Ovary (tissue), 9 donors: ENCODE data around the gene HPSE2. TPM values are rescaled to one million over a fixed set of nuclear protein-coding genes. Genes with fewer than 3 reads are reported as not detected.
A peak's percentile ranks its signal among the peaks of the same experiment; 100 is the strongest.

ENCODE experiments used
- DNase-seq, 5 donors: peaks; one replicate each; pipeline ENCODE4 v3.0.0-alpha.2; 2019 to 2020
- H3K27ac ChIP-seq, 2 donors: fragments of 200-600 bp; one replicate each; pipeline versions ENCODE4 v1.5.1 to v1.8.0; 2019 to 2022
- H3K27me3 ChIP-seq: fragments of 200-600 bp; one replicate; pipeline ENCODE4 v1.8.0; 2022
- H3K36me3 ChIP-seq: fragments of 200-600 bp; sonication (generic); one replicate; pipeline ENCODE4 v1.5.1; 2019
- H3K4me1 ChIP-seq: one replicate; pipeline ENCODE4 v1.8.1; 2013; ENCODE audit warnings: mild to moderate bottlenecking, moderate library complexity; ENCODE audit not compliant: insufficient read depth
- H3K4me3 ChIP-seq: fragments of 200-600 bp; sonication (generic); one replicate; pipeline ENCODE4 v1.5.1; 2017
- H3K9me3 ChIP-seq, 2 donors: fragments of 200-600 bp in 1 of 2; sonication (generic) in 1 of 2; one replicate each; pipeline versions ENCODE4 v1.5.1 to v1.8.1; 2013 to 2019; ENCODE audit warnings: mild to moderate bottlenecking in 1 of 2, moderate library complexity in 1 of 2
- CTCF ChIP-seq, 3 donors: fragments of 450-650 bp in 2 of 3; fragments of 200-600 bp in 1 of 3; IDR thresholded peaks; one replicate each; pipeline versions ENCODE4 v1.5.1 to v1.8.0; 2016 to 2022; ENCODE audit warnings: antibody characterized with exemption in 3 of 3, mild to moderate bottlenecking in 1 of 3
- EP300 ChIP-seq: sonication (generic); formaldehyde crosslinking; IDR thresholded peaks from one replicate; pipeline ENCODE4 v1.6.1; 2017; ENCODE audit warnings: antibody characterized with exemption
- POLR2A ChIP-seq: fragments of 450-650 bp; IDR thresholded peaks from one replicate; pipeline ENCODE4 v1.6.1; 2017; ENCODE audit warnings: antibody characterized with exemption, mild to moderate bottlenecking, moderate library complexity
- WGBS, 3 donors: extraction: QIAGEN DNeasy Blood & Tissue Kit in 1 of 3; methylation state at CpG; one replicate each; pipeline versions ENCODE4 v1.1.5 to v1.1.7; 2013 to 2017; 5-methylcytosine and 5-hydroxymethylcytosine counted together
- intact Hi-C, 4 donors: fragments of 100-400 bp; cut with DNase I; formaldehyde crosslinking; loops; one replicate each; pipeline versions ENCODE4 v1.11.0 to v1.15.1; 2022 to 2023
- polyA plus RNA-seq, 2 donors: library from polyadenylated mRNA; stranded (reverse); fragments of 200-250 nt in 1 of 2; fragments of 350-450 nt in 1 of 2; fragmentation: Illumina TruSeq in 1 of 2; extraction: RNeasy Lipid Tissue Mini Kit (QIAGEN cat#74804) in 1 of 2; gene quantifications; one replicate each; pipeline ENCODE4 v1.2.3, GENCODE V29; 2013 to 2014
- total RNA-seq, 7 donors: library from RNA; depleted of rRNA in 2 of 7; stranded (reverse); fragments of >200 nt in 2 of 7; fragmentation: NEBNext Ultra II Directional in 3 of 7; extraction: Animal tissue kit (Norgen Biotek cat#: 25700) in 3 of 7; gene quantifications; one replicate each; pipeline versions ENCODE4 v1.1.0 to v1.2.4, GENCODE V29; 2016 to 2023
- donor health status: DM: no; HTN: no; CAD: no; lungs with moderate emphysema.
- donor health status: DM: no; HTN: no; CAD: no.
- donor health status: Bipolar disorder and iron deficiency.
- donor health status: DM: yes; HTN: yes; CAD: no.
- donor health status: DM: no; HTN: no; CAD: no.
- donor health status: DM: yes; HTN: yes; CAD: no.

The HPSE2 gene
- total and polyA plus RNA-seq, 9 donors, result 0.07 to 1.2 (median 0.12) TPM; not detected in 4

- H3K27ac ChIP-seq, result no peak overlapping the region
- H3K36me3 ChIP-seq, result no peaks in the 10 kb centered on the region
- intact Hi-C loops, result loop anchor here in 1 of 4 donors (5.0 kb wide), 1 partner anchor 768 kb away; no protein-coding TSS in a partner anchor
- WGBS, 3 donors, result 3 to 4% (median 3%) methylated on average over 17 of the region's 17 CpGs
- DNase-seq, result no peak
- H3K4me1 ChIP-seq, result peaks cover 6% of the 10 kb centered on the region
- no peak for TF ChIP-seq POLR2A
- no peak for TF ChIP-seq CTCF (IDR thresholded peaks at IDR 0.05)
- no peak for TF ChIP-seq EP300
- H3K9me3 ChIP-seq, result no peaks in the 10 kb centered on the region
- peak overlapping the region; percentile 48 for H3K4me3 ChIP-seq
- H3K27me3 ChIP-seq, result no peaks in the 10 kb centered on the region
These were observed 628 bp downstream of the HPSE2 start for GRCh38 chr10:99234791-99235657.

GRCh38 chr10:99234041-99234790 is 1.4 kb downstream of the HPSE2 start:
- peak in 2 of 5 donors; percentile 13 to 56 for DNase-seq
- Histone ChIP-seq H3K9me3 (no peaks in the 10 kb centered on the region), H3K27ac (no peak overlapping the region), H3K36me3 (no peaks in the 10 kb centered on the region), H3K27me3 (no peaks in the 10 kb centered on the region), H3K4me1 (peaks cover 6% of the 10 kb centered on the region), H3K4me3 (peak overlapping the region; percentile 48)
- intact Hi-C loops, result no loop called here
- 2 to 4% (median 2%) methylated on average over 49 of the region's 49 CpGs for WGBS, 3 donors
- no peak for TF ChIP-seq POLR2A
- no peak for TF ChIP-seq CTCF (IDR thresholded peaks at IDR 0.05)
- TF ChIP-seq EP300, result no peak

DNA sequence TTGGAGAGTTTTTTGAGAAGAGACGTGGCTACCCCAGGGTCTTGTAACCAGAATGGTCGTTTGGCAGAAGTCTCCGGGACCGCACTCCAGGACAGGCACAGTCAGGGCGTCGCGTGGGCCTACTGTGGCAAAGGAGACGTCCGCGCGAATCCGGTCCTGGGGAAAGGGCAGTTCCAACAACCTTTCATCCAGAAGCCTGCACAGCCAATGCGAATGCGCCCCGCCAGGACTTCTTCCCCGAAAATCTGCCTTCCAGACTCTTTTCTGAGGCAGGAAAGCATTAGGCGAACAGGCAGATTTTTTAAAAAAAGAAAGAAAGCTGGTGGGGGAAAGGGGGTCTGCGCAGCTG is 2.0 kb downstream of the HPSE2 start:
- intact Hi-C loops, result no loop called here
- WGBS, 3 donors, result 12 to 17% (median 15%) methylated on average over 18 of the region's 18 CpGs
- no peaks in the 10 kb centered on the region for H3K27me3 ChIP-seq
- peaks cover 6% of the 10 kb centered on the region for H3K4me1 ChIP-seq
- H3K36me3 ChIP-seq, result no peaks in the 10 kb centered on the region
- no peak for DNase-seq
- no peak overlapping the region for H3K27ac ChIP-seq
- TF ChIP-seq POLR2A (no peak), CTCF (IDR thresholded peaks at IDR 0.05) (no peak), EP300 (no peak)
- no peaks in the 10 kb centered on the region for H3K9me3 ChIP-seq
- H3K4me3 ChIP-seq, result peak overlapping the region; percentile 48

GRCh38 chr10:99233000-99233688 is 2.5 kb downstream of the HPSE2 start:
- H3K4me3 ChIP-seq, result no peak overlapping the region
- intact Hi-C loops, result no loop called here
- no peak for DNase-seq
- H3K36me3 ChIP-seq, result no peaks in the 10 kb centered on the region
- peaks cover 6% of the 10 kb centered on the region for H3K4me1 ChIP-seq
- H3K27me3 ChIP-seq, result no peaks in the 10 kb centered on the region
- H3K9me3 ChIP-seq, result no peaks in the 10 kb centered on the region
- TF ChIP-seq EP300, result no peak
- TF ChIP-seq POLR2A, result no peak
- no peak for TF ChIP-seq CTCF (IDR thresholded peaks at IDR 0.05)
- H3K27ac ChIP-seq, result no peak overlapping the region
- 25 to 42% (median 37%) methylated on average over 18 of the region's 18 CpGs for WGBS, 3 donors
